GM19025 (cell line): ENCODE results near the gene KRIT1.
"Not testable (repeated sequence)": the region's sequence is repeated elsewhere in the genome, so short reads cannot be mapped to it uniquely, and the experiment has no call there.

Experiments used
- ATAC-seq: cut with Tn5 transposase; IDR thresholded peaks from one replicate; pipeline ENCODE4 v1.9.1; 2021; ENCODE audit warnings: mild to moderate bottlenecking, low read depth, moderate library complexity; ENCODE audit not compliant: unreplicated experiment

Gene KRIT1

GRCh38 chr7:92251181-92251580 is 5.5 kb upstream of the KRIT1 start:
- ATAC-seq: no peak

GRCh38 chr7:92250603-92251002 is 4.9 kb upstream of the KRIT1 start:
- ATAC-seq: no peak

DNA sequence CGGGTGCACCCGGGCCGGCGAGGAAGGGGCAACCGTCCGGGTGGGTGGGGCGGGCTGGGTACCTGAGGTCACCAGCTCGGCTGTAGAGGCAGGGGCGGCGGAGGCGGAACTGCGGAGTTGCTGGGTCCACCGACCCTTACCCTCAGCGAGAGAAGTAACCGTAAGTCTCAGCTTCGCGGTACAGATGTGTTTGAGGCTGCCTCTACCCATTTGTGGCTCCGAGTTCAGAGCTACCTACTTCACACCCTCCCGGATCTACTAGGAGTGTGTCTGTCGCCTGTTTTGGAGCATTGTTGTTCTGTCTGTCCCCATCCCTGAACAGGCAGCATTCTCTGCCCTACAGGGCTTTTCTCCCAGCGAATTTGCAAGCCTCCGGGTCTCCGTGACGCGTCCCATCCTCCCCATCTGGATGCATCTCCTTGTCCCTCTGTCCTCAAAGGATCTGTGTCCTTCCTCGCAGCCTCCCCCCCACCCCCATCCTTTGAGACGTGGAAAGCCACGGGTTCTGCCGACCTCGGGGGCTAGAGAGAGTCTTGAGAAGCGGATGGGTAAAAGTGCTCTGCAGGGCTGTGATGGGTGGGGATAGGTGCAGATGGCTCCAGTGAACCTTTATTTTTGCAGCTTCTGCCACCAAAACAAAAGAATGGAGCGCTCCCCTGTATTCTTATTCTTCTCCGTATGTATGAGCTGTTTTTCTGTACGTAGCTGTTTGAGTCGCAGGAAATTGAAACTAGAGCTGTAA is 817 bp upstream of the KRIT1 start:
- ATAC-seq: peak; percentile 17

DNA sequence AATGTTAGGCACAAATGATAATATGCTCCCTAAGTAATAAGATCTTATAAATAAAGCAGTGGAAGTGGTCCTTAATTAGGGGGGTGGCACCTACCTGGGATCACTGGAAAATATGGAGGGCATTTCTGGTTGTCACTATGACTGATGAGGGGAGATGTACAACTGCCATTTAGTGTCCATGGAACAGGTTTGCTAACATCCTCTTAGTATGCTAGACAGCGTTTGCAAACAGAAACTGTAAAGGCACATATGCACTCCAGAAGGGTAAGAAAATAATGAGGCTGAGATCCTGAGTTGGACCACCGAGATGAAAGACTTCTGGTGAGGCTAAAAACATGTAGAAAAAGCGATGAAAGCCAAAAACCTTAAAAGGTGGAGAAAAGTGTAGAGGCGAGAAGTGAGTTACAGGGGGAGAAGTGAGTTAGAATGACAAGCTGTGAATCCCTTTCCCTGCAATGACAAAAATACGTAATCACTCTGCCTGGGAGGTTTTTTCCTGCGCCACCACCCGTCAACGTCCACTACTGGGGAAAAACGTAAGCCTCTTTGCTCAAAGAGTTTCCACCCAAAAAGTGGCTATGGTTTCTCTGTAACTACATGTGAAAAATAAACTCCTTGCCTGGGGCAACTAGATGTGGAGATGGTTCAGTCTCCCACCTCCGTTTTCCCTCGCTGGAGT is 767 bp downstream of the KRIT1 start:
- no peak for ATAC-seq

DNA sequence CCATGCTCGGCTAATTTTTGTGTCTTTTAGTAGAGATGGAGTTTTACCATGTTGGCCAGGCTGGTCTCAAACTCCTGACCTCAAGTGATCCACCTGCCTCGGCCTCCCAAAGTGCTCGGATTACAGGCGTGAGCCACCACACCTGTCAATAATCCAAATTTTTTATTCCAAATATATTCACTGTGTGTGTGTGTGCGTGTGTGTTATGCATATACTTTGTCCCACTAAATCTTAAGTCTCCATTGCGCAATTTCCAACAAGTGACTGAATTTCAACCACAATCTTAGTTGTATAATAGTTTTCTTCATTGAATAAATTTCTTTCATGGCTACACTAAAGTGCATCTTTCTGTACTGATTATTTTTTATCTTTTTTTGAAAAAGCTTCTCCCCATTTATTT is 2.7 kb downstream of the KRIT1 start:
- ATAC-seq: no peak

GRCh38 chr7:92230547-92230946 is 15.2 kb downstream of the KRIT1 start:
- no peak for ATAC-seq

- no peak for ATAC-seq
These were observed 17.0 kb downstream of the KRIT1 start for GRCh38 chr7:92228742-92229141.

DNA sequence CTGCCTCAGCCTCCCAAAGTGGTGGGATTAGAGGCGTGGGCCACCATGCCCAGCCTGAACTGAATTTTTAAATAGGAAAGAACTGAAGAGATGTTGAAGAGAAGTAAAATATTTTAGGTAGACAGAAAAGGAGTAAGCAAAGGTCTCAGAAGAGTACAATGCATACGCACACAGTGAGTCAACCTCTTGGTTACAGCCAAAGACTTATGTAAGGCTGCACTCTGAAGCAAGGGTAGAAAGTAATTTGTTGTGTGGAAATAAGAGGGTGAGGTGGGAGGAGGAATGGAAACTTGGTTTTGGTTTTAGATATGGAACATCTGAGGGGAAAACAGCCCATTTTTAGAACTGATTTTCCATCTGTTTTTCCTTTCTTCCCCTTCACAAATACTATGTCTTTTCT is 17.6 kb downstream of the KRIT1 start:
- ATAC-seq: no peak

GRCh38 chr7:92226981-92227380 is 18.7 kb downstream of the KRIT1 start:
- ATAC-seq: no peak

DNA sequence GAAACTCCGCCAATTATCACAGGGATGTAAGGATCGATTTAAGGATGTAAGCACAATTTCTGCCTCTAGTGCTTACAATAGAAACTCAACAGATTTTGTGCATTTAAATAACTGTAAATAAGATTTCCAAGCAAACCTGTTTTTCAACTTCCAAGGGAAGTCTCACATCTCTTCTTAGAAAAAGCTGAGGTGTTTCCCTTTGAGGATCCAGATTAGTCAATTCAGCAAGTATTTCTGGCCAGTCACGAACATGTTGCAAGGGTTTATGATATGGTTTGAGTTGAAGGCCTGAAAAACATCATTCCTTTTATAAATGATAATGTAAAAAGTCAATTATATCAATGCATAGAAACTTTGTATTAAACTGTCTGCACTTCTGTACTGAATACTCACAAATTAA is 23.9 kb downstream of the KRIT1 start:
- ATAC-seq: no peak

DNA sequence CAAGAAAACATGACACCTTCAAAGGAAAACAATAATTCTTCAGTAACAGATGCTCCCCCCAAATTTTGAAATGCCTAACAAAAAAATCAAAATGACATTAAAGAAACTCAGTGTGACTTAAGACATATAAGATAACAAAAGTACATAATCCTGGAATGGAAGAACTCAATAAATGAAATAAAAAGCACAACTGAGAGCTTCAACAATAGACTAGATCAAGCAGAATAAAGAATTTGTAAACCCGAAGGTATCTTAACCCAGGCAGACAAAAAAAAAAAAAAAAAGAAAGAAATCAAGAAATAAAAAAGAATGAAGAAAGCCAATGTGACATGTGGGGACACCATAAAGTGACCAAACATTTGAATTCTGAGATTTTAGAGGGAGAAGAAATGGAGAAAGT is 39.0 kb downstream of the KRIT1 start:
- no peak for ATAC-seq

DNA sequence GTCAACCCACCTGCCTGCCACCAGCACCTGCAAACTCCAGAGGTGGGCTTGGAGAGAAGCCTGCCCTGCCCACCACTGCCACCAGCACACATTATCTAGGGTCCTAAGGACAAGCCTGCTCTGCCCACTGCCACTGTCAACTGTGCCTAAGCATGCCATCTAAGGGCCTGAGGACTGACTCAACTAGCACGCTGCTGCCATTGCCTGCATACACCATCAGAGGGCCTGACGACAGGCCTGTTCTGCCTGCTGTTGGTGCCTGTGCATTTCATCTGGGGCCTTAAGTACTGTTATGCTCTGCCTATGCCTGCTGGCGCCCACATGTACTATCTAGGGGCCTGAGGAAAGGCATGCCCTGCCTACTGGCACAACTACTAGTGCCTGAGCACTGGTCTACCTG is 39.7 kb downstream of the KRIT1 start:
- ATAC-seq: no peak

- ATAC-seq: no peak
These were observed 44.9 kb downstream of the KRIT1 start for GRCh38 chr7:92200791-92201190.

- no peak for ATAC-seq
These were observed 53.4 kb downstream of the KRIT1 start for GRCh38 chr7:92192326-92192725.

- not testable (repeated sequence) for ATAC-seq
These were observed 56.5 kb downstream of the KRIT1 start for GRCh38 chr7:92189246-92189645.

DNA sequence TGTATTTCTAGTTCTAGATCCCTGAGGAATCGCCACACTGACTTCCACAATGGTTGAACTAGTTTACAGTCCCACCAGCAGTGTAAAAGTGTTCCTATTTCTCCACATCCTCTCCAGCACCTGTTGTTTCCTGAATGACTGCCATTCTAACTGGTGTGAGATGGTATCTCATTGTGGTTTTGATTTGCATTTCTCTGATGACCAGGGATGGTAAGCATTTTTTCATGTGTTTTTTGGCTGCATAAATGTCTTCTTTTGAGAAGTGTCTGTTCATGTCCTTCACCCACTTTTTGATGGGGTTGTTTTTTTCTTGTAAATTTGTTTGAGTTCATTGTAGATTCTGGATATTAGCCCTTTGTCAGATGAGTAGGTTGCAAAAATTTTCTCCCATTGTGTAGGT is 61.4 kb downstream of the KRIT1 start:
- not testable (repeated sequence) for ATAC-seq

DNA sequence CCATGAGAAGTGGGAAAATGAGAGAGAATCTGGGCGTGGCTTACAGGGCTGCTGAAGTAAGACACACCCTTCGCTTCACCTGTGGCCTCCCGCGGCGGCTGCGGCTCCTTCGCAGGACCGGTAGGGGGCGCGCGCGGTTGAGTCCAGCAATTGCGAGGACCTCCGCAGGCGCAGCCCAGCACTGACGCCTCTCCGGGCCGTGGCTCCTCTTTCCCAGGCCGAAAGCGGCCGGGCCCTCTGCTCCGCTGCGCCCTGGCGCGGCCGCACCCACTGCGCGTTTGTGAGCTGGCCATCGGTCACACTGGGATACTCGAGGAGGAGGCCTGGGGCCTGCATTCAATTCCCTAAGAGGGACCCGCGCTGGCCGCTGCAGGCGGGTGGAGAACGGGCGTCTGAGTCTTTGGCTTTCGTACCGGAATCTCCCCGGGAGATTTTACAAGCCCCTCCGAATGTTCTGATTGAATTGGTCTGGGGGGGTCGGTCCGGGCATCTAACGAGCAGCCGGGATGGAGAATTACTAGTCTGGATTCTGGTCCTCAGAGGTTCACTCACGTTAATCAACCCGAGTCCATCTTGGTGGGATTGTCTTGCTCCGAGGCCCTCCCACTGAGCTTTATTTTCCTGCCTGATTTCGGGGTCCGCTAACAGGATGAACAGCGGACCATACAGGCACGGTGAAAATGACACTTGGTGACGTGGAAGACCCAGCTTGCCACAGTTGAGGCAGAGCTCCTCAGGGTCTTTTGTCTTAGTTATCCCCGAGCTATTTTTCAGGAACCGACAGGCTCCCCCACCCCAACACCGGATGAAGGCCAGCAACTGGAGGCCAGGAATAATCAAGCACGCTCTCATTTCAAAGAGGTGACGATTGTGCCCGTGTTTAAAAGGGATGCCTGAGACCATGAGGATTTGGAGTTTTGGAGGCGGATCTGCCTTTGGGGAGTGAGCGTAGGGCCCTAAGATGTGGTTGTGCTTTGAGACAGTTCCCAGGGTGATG is 66.5 kb downstream of the KRIT1 start, which contains the start of gene LRRD1:
LRRD1 (minus strand) TSS at position 215 of the 997 bp plus-strand sequence. CDS start 13,940 bp downstream, outside the sequence.
- ATAC-seq: peak; percentile 100

DNA sequence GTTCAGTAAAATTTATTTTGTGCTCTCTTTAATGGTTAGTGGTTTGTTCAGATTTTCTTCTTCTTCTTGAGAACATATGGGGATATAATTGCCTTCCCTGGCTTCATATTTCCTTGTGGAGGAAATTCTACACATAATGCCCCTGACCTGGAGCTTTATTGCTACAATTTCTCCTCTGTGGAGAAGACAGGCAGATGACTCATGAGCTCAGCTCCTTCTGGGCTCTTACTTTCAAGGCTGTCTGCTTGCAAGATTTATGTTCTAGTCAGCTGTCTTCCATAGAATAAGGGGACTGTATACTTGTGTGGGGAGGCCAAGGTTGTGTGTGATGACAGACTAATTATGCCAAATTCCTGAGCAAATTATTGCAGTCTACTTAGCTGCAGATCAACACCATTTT is 68.4 kb downstream of the KRIT1 start:
- ATAC-seq: no peak

GRCh38 chr7:92169529-92169928 is 76.2 kb downstream of the KRIT1 start:
- not testable (repeated sequence) for ATAC-seq

DNA sequence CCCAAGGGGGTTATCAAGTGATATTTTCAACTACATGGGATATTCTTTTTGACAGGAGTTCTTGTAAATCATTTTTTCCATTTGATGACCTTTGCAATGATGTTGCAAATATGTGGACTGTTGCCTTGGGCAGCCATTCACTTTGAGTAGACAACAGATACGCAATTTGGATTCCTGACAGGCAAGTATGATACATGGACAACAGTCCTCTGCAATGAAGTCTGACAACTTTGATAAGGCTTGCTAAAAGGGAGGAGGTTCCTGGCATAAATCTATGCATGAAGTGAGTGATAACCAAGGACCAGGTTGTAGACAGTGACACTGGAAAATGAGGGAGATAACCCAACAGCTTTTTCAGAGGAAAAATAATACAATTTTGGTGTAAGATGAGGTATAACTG is 84.4 kb downstream of the KRIT1 start:
- no peak for ATAC-seq
